ENCODE results near the gene ESAM. TPM values are rescaled to one million over a fixed set of nuclear protein-coding genes. Genes with fewer than 3 reads are reported as not detected.

ESAM gene
- polyA plus RNA-seq, 1 donor (not counting 4 experiments of a cell fraction or from before 2014, with no cell fraction given), result 0.04 TPM

- H3K36me3 ChIP-seq (ENCODE audit: control insufficient read depth in 2 of 2, extremely low read depth in 1 of 2, insufficient read depth in 2 of 2, low read length in 2 of 2), result no peaks in the 10 kb centered on the region
- H4K20me1 ChIP-seq (ENCODE audit: control insufficient read depth, extremely low read depth, insufficient read depth, low read length), result no peaks in the 10 kb centered on the region
- no peak overlapping the region for H2AFZ ChIP-seq (ENCODE audit: control insufficient read depth, low read length)
- H3K9me3 ChIP-seq (ENCODE audit: control insufficient read depth, low read depth, low read length), result no peaks in the 10 kb centered on the region
- no peak overlapping the region for H3K4me3 ChIP-seq (ENCODE audit: control insufficient read depth in 2 of 3, extremely low read depth in 1 of 3, insufficient read depth in 2 of 3, low read depth in 1 of 3, low read length in 3 of 3)
- FAIRE-seq, result no peak
- H3K27me3 ChIP-seq (ENCODE audit: control insufficient read depth, extremely low read depth, insufficient read depth, low read length), result peaks cover 19% of the 10 kb centered on the region
- no peak overlapping the region for H3K27ac ChIP-seq (ENCODE audit: control insufficient read depth, insufficient read depth, low read length)
- H3K9me1 ChIP-seq (ENCODE audit: control insufficient read depth, extremely low read depth, insufficient read depth, low read length), result no peaks in the 10 kb centered on the region
- H3K4me2 ChIP-seq (ENCODE audit: control insufficient read depth, extremely low read depth, insufficient read depth, low read depth, low read length), result no peak overlapping the region
- peaks cover 4% of the 10 kb centered on the region for H3K4me1 ChIP-seq (ENCODE audit: control insufficient read depth, extremely low read depth, insufficient read depth, low read length)
- dilution Hi-C loops (cut with MboI; ENCODE audit: extremely low pct_ligation_motif_present, low sequenced_read_pairs), result no loop called here
- no peaks in the 10 kb centered on the region for H3K79me2 ChIP-seq (ENCODE audit: control insufficient read depth, insufficient read depth, low read length)
- no peak overlapping the region for H3K9ac ChIP-seq (ENCODE audit: control insufficient read depth, extremely low read depth, insufficient read depth, low read length)
- TF ChIP-seq EZH2 (IDR thresholded peaks at IDR 0.05; ENCODE audit: low read length) (no peak), CTCF (optimal IDR thresholded peaks at IDR 0.05 in 1 of 3, IDR thresholded peaks at IDR 0.05 in 1 of 3, conservative IDR thresholded peaks at IDR 0.05 in 1 of 3; ENCODE audit: extremely low read depth in 1 of 3, insufficient read depth in 2 of 3, low read length in 3 of 3) (no peak)
- DNase-seq (ENCODE audit: low read depth, low spot score), result no peak
These were observed 4.1 kb upstream of the ESAM start for GRCh38 chr11:124766156-124766555.

GRCh38 chr11:124763156-124763947 lies 1.3 kb upstream of the ESAM start:
- DNase-seq (ENCODE audit: low read depth, low spot score) (no peak), FAIRE-seq (no peak)
- H3K4me2 ChIP-seq (ENCODE audit: control insufficient read depth, extremely low read depth, insufficient read depth, low read depth, low read length), result peak overlapping the region; percentile 83
- H3K9me3 ChIP-seq (ENCODE audit: control insufficient read depth, low read depth, low read length), result no peaks in the 10 kb centered on the region
- no peaks in the 10 kb centered on the region for H3K9me1 ChIP-seq (ENCODE audit: control insufficient read depth, extremely low read depth, insufficient read depth, low read length)
- peaks cover 10% of the 10 kb centered on the region for H3K4me1 ChIP-seq (ENCODE audit: control insufficient read depth, extremely low read depth, insufficient read depth, low read length)
- dilution Hi-C loops (cut with MboI; ENCODE audit: extremely low pct_ligation_motif_present, low sequenced_read_pairs), result no loop called here
- peak; percentile 63 to 89 (median 74) for TF ChIP-seq CTCF (optimal IDR thresholded peaks at IDR 0.05 in 1 of 3, IDR thresholded peaks at IDR 0.05 in 1 of 3, conservative IDR thresholded peaks at IDR 0.05 in 1 of 3; ENCODE audit: extremely low read depth in 1 of 3, insufficient read depth in 2 of 3, low read length in 3 of 3)
- TF ChIP-seq EZH2 (IDR thresholded peaks at IDR 0.05; ENCODE audit: low read length), result peak; percentile 1
- H3K27me3 ChIP-seq (ENCODE audit: control insufficient read depth, extremely low read depth, insufficient read depth, low read length), result peaks cover 47% of the 10 kb centered on the region
- H2AFZ ChIP-seq (ENCODE audit: control insufficient read depth, low read length), result no peak overlapping the region
- H3K9ac ChIP-seq (ENCODE audit: control insufficient read depth, extremely low read depth, insufficient read depth, low read length), result no peak overlapping the region
- peak overlapping the region; percentile 30 to 75 (median 47) for H3K4me3 ChIP-seq (ENCODE audit: control insufficient read depth in 2 of 3, extremely low read depth in 1 of 3, insufficient read depth in 2 of 3, low read depth in 1 of 3, low read length in 3 of 3)
- H3K79me2 ChIP-seq (ENCODE audit: control insufficient read depth, insufficient read depth, low read length), result no peaks in the 10 kb centered on the region
- no peak overlapping the region for H3K27ac ChIP-seq (ENCODE audit: control insufficient read depth, insufficient read depth, low read length)
- H4K20me1 ChIP-seq (ENCODE audit: control insufficient read depth, extremely low read depth, insufficient read depth, low read length), result no peaks in the 10 kb centered on the region
- no peaks in the 10 kb centered on the region for H3K36me3 ChIP-seq (ENCODE audit: control insufficient read depth in 2 of 2, extremely low read depth in 1 of 2, insufficient read depth in 2 of 2, low read length in 2 of 2)
